Activated CD4-positive, alpha-beta T cell treated with anti-CD3 and anti-CD28 coated beads, Interleukin-2, amount 10 ng/mL, durations not matched to agents 7 days and 5 days (primary cell): ENCODE data around the gene TMEM120B. TPM values are rescaled to one million over a fixed set of nuclear protein-coding genes. Genes with fewer than 3 reads are reported as not detected.

Experiments
- total RNA-seq, 2 experiments: library from RNA; stranded (reverse); gene quantifications; one replicate each; pipeline ENCODE4 v1.2.3, GENCODE V29; 2021

Gene TMEM120B
- total RNA-seq, 2 experiments from 2014 or later: 5.8 to 6.0 TPM

Other genes with a start within 250 kb of the TMEM120B start
- 10 to 100 TPM; 66.2 to 72.7 TPM for gene KDM2B, start 131.7 kb upstream of the TMEM120B start, total RNA-seq
- 10 to 100 TPM; 66.4 to 70.8 TPM for gene ORAI1, start 86.2 kb upstream of the TMEM120B start, total RNA-seq
- gene MORN3, start 43.1 kb upstream of the TMEM120B start, total RNA-seq: 1 to 10 TPM; 3.0 to 3.5 TPM
- gene RHOF, start 80.9 kb downstream of the TMEM120B start, total RNA-seq: 100 to 1,000 TPM; 132 to 148 TPM
- 10 to 100 TPM; 32.6 to 34.1 TPM for gene SETD1B, start 91.3 kb downstream of the TMEM120B start, total RNA-seq
- not detected for gene HPD, start 146.1 kb downstream of the TMEM120B start, total RNA-seq
- 10 to 100 TPM; 60.0 to 62.0 TPM for gene PSMD9, start 176.0 kb downstream of the TMEM120B start, total RNA-seq
- under 1 TPM; 0.30 to 0.52 TPM for gene CFAP251, start 205.8 kb downstream of the TMEM120B start, total RNA-seq